IMR-90 (cell line): Measurements from ENCODE around the gene PEX5. TPM values are rescaled to one million over a fixed set of nuclear protein-coding genes. Genes with fewer than 3 reads are reported as not detected.

Experiments used
- ATAC-seq: fragments of 200-7000 bp; cut with Tn5 transposase; 2 replicates; pipeline ENCODE4 v1.9.1; 2020; ENCODE audit warnings: low read depth, mild to moderate bottlenecking, moderate library complexity
- BruUV-seq: library from RNA; stranded (reverse); fragments of 400-500 nt; replicated peaks from 2 replicates; lab custom pipeline; 2021; lab: Mats Ljungman, UMichigan
- CTCF ChIA-PET: fragments of 300-600 bp; formaldehyde crosslinking; extraction: SDS; loops from one replicate; lab custom pipeline; 2021; ENCODE audit warnings: antibody characterized with exemption; lab: Yijun Ruan, JAX
- POLR2A ChIA-PET: fragments of 300-600 bp; sonication (Branson Sonifier 250); formaldehyde crosslinking; loops from one replicate; lab custom pipeline; 2022; ENCODE audit warnings: antibody characterized with exemption; ENCODE audit not compliant: unreplicated experiment; lab: Charles Lee
- DNase-seq: peaks from one replicate; pipeline ENCODE4 v3.0.0; 2013
- H2AFZ ChIP-seq: replicated peaks from 2 replicates; pipeline ENCODE3; 2013; ENCODE audit warnings: low read length, mild to moderate bottlenecking; ENCODE audit not compliant: poor library complexity
- H2AK5ac ChIP-seq: 2 replicates; pipeline ENCODE4 v1.6.1; 2013; ENCODE audit warnings: low read depth, low read length, inconsistent platforms
- H2AK9ac ChIP-seq: replicated peaks from 2 replicates; pipeline ENCODE3; 2013; ENCODE audit warnings: mild to moderate bottlenecking, low read depth, low read length, moderate library complexity; ENCODE audit not compliant: poor library complexity
- H2BK120ac ChIP-seq: 2 replicates; pipeline ENCODE4 v1.6.1; 2013; ENCODE audit warnings: low read depth, low read length, inconsistent platforms
- H2BK15ac ChIP-seq: 3 replicates; pipeline ENCODE4 v1.6.1; 2013; ENCODE audit warnings: low read depth, low read length, inconsistent platforms
- H2BK20ac ChIP-seq: 2 replicates; pipeline ENCODE4 v1.6.1; 2013; ENCODE audit warnings: low read depth, mild to moderate bottlenecking, inconsistent platforms, low read length, moderate library complexity
- H2BK5ac ChIP-seq: 2 replicates; pipeline ENCODE4 v1.6.1; 2013; ENCODE audit warnings: mild to moderate bottlenecking, low read depth, low read length, inconsistent platforms; ENCODE audit not compliant: poor library complexity, severe bottlenecking
- H3K14ac ChIP-seq: replicated peaks from 2 replicates; pipeline ENCODE4 v1.6.1; 2013; ENCODE audit warnings: low read depth, low read length, inconsistent platforms
- H3K18ac ChIP-seq: 2 replicates; pipeline ENCODE4 v1.6.1; 2013; ENCODE audit warnings: low read depth, low read length, control low read depth
- H3K23ac ChIP-seq: 2 replicates; pipeline ENCODE4 v1.6.1; 2013; ENCODE audit warnings: low read depth, low read length, inconsistent platforms
- H3K27ac ChIP-seq: 2 replicates; pipeline ENCODE4 v1.5.1; 2013; ENCODE audit warnings: mild to moderate bottlenecking, control low read depth, low read length; ENCODE audit not compliant: insufficient read depth
- H3K27me3 ChIP-seq: 2 replicates; pipeline ENCODE4 v1.6.1; 2013; ENCODE audit warnings: low read length; ENCODE audit not compliant: control insufficient read depth, insufficient read depth
- H3K36me3 ChIP-seq: 2 replicates; pipeline ENCODE4 v1.6.1; 2013; ENCODE audit warnings: low read length, mixed read lengths; ENCODE audit not compliant: control insufficient read depth, insufficient read depth
- H3K4ac ChIP-seq: 2 replicates; pipeline ENCODE4 v1.6.1; 2013; ENCODE audit warnings: low read depth, low read length, inconsistent platforms
- H3K4me1 ChIP-seq: 2 replicates; pipeline ENCODE4 v1.6.1; 2013; ENCODE audit warnings: low read length, mixed read lengths; ENCODE audit not compliant: control insufficient read depth, insufficient read depth
- H3K4me2 ChIP-seq: 2 replicates; pipeline ENCODE4 v1.6.1; 2013; ENCODE audit warnings: low read depth, mild to moderate bottlenecking, control low read depth, low read length, moderate library complexity
- H3K4me3 ChIP-seq: 2 replicates; pipeline ENCODE4 v1.5.1; 2013; ENCODE audit warnings: low read depth, mild to moderate bottlenecking, control low read depth, low read length, moderate library complexity; ENCODE audit not compliant: insufficient read depth
- H3K56ac ChIP-seq: 2 replicates; pipeline ENCODE4 v1.6.1; 2013; ENCODE audit warnings: low read length, inconsistent platforms; ENCODE audit not compliant: insufficient read depth; ENCODE audit errors: extremely low read depth
- H3K79me1 ChIP-seq, 2 experiments: 2 replicates each; pipeline ENCODE4 v1.6.1; 2013; ENCODE audit warnings: low read length in 2 of 2, inconsistent platforms in 1 of 2, low read depth in 1 of 2
- H3K9ac ChIP-seq: 2 replicates; pipeline ENCODE4 v1.6.1; 2013; ENCODE audit warnings: low read depth, low read length, control low read depth
- H3K9me1 ChIP-seq: 2 replicates; pipeline ENCODE4 v1.6.1; 2013; ENCODE audit warnings: low read length, inconsistent platforms; ENCODE audit not compliant: insufficient read depth
- H3K9me3 ChIP-seq: 2 replicates; pipeline ENCODE4 v1.6.1; 2013; ENCODE audit warnings: low read length; ENCODE audit not compliant: control insufficient read depth, insufficient read depth
- H4K20me1 ChIP-seq: 2 replicates; pipeline ENCODE4 v1.6.1; 2013; ENCODE audit warnings: low read length, inconsistent platforms; ENCODE audit not compliant: insufficient read depth
- H4K5ac ChIP-seq: 2 replicates; pipeline ENCODE4 v1.6.1; 2013; ENCODE audit warnings: mild to moderate bottlenecking, low read depth, low read length, control low read depth
- H4K8ac ChIP-seq, 2 experiments: 2 replicates each; pipeline ENCODE4 v1.6.1; 2013; ENCODE audit warnings: low read depth in 2 of 2, low read length in 2 of 2, control low read depth in 1 of 2, inconsistent platforms in 1 of 2
- H4K91ac ChIP-seq: 2 replicates; pipeline ENCODE4 v1.6.1; 2013; ENCODE audit warnings: low read depth, low read length, inconsistent platforms; ENCODE audit not compliant: insufficient read depth
- CEBPB ChIP-seq: IDR thresholded peaks from 2 replicates; pipeline ENCODE4 v1.6.1; 2012; ENCODE audit warnings: low read depth, low read length, improper control_type of control experiment
- CTCF ChIP-seq: conservative IDR thresholded peaks from 2 replicates; pipeline ENCODE4 v1.5.1; 2012; ENCODE audit warnings: mild to moderate bottlenecking, low read depth, low read length, improper control_type of control experiment
- ELK1 ChIP-seq: fragments of 150-350 bp; IDR thresholded peaks from 2 replicates; pipeline ENCODE4 v1.6.1; 2016; ENCODE audit warnings: low read depth, mild to moderate bottlenecking, low read length, moderate library complexity, borderline replicate concordance
- FOS ChIP-seq: fragments of 150-350 bp; IDR thresholded peaks from 2 replicates; pipeline ENCODE4 v1.6.1; 2016; ENCODE audit warnings: low read depth, low read length
- MAFK ChIP-seq: IDR thresholded peaks from 2 replicates; pipeline ENCODE4 v1.6.1; 2012; ENCODE audit warnings: low read depth, low read length, improper control_type of control experiment
- MAZ ChIP-seq: IDR thresholded peaks from 2 replicates; pipeline ENCODE4 v1.6.1; 2012; ENCODE audit warnings: low read depth, mild to moderate bottlenecking, low read length, improper control_type of control experiment, moderate library complexity, borderline replicate concordance
- NFE2L2 ChIP-seq: fragments of 150-350 bp; IDR thresholded peaks from 2 replicates; pipeline ENCODE4 v1.6.1; 2016; ENCODE audit warnings: low read depth, mild to moderate bottlenecking, low read length
- RAD21 ChIP-seq: IDR thresholded peaks from 2 replicates; pipeline ENCODE4 v1.6.1; 2012; ENCODE audit warnings: low read length, improper control_type of control experiment
- RFX5 ChIP-seq: IDR thresholded peaks from 2 replicates; pipeline ENCODE4 v1.8.0; 2012; ENCODE audit warnings: low read depth, mild to moderate bottlenecking, low read length, moderate library complexity
- USF2 ChIP-seq: fragments of 150-350 bp; IDR thresholded peaks from 2 replicates; pipeline ENCODE4 v1.6.1; 2017; ENCODE audit warnings: mild to moderate bottlenecking, antibody characterized with exemption, low read length, low read depth
- WGBS, 2 experiments: methylation state at CpG; one replicate each; pipeline versions ENCODE4 v1.1.5 to v1.1.7; 2013; ENCODE audit warnings: missing lambda C conversion rate in 2 of 2; ENCODE audit not compliant: insufficient read length in 1 of 2; ENCODE audit errors: extremely low coverage in 2 of 2; 5-methylcytosine and 5-hydroxymethylcytosine counted together
- dilution Hi-C: fragments of 300-500 bp; cut with HindIII; formaldehyde crosslinking; loops from one replicate; pipeline ENCODE4 v1.14.3; 2018; ENCODE audit warnings: low sequenced_read_pairs; ENCODE audit not compliant: unreplicated experiment
- in situ Hi-C: fragments of 300-500 bp; cut with MboI; formaldehyde crosslinking; loops from 3 replicates; pipeline ENCODE4 v1.14.3; 2019; ENCODE audit warnings: low sequenced_read_pairs, inconsistent platforms, mixed read lengths
- intact Hi-C: fragments of 100-400 bp; cut with micrococcal nuclease; formaldehyde crosslinking; loops from 2 replicates; pipeline ENCODE4 v1.10.0; 2022
- polyA plus RNA-seq, 3 experiments: library from polyadenylated mRNA; depleted of rRNA; stranded (reverse); fragments of >200 nt; gene quantifications; 2 replicates each; pipeline ENCODE4 v1.2.3, GENCODE V29; 2012; ENCODE audit warnings: low replicate concordance in 1 of 3
- total RNA-seq: library from RNA; depleted of rRNA; stranded (reverse); fragments of >200 nt; gene quantifications from 2 replicates; pipeline ENCODE4 v1.2.3, GENCODE V29; 2012

Gene PEX5
- total and polyA plus RNA-seq, 2 of the 4 experiments (the other 2 are of a cell fraction) = 14.4 to 18.3 TPM

- no peaks in the 10 kb centered on the region for H3K4me1 ChIP-seq
- no peak overlapping the region for H2AFZ ChIP-seq
- ChIA-PET CTCF (no interaction called here), POLR2A (no interaction called here)
- no peaks in the 10 kb centered on the region for H3K79me1 ChIP-seq
- no peak overlapping the region for H3K4me2 ChIP-seq
- no peak overlapping the region for H3K18ac ChIP-seq
- H2BK120ac ChIP-seq = no peak overlapping the region
- H2BK5ac ChIP-seq = no peak overlapping the region
- dilution Hi-C loops (no loop called here), in situ Hi-C loops (no loop called here), intact Hi-C loops (no loop called here)
- no peaks in the 10 kb centered on the region for H4K20me1 ChIP-seq
- H2BK20ac ChIP-seq = no peak overlapping the region
- H2AK9ac ChIP-seq = no peak overlapping the region
- H3K9me1 ChIP-seq = no peaks in the 10 kb centered on the region
- no TSS peak for BruUV-seq
- no peak overlapping the region for H3K56ac ChIP-seq
- no peak overlapping the region for H3K4me3 ChIP-seq
- H3K4ac ChIP-seq = no peak overlapping the region
- ATAC-seq (no peak), DNase-seq (no peak)
- no peak overlapping the region for H3K23ac ChIP-seq
- no peak overlapping the region for H4K8ac ChIP-seq
- no peak overlapping the region for H4K91ac ChIP-seq
- TF ChIP-seq MAZ = no peak
- no peak for TF ChIP-seq USF2
- no peak for TF ChIP-seq MAFK
- no peak for TF ChIP-seq CTCF
- TF ChIP-seq NFE2L2 = no peak
- TF ChIP-seq ELK1 = no peak
- TF ChIP-seq FOS = no peak
- no peak for TF ChIP-seq CEBPB
- no peak for TF ChIP-seq RAD21
- TF ChIP-seq RFX5 = no peak
- no peaks in the 10 kb centered on the region for H3K27me3 ChIP-seq
- no peak overlapping the region for H4K5ac ChIP-seq
- H2AK5ac ChIP-seq = no peak overlapping the region
- H3K9ac ChIP-seq = no peak overlapping the region
- H2BK15ac ChIP-seq = no peak overlapping the region
- no peak overlapping the region for H3K27ac ChIP-seq
- H3K36me3 ChIP-seq = peaks cover 29% of the 10 kb centered on the region
- H3K9me3 ChIP-seq = no peaks in the 10 kb centered on the region
- no peak overlapping the region for H3K14ac ChIP-seq
- WGBS, 2 experiments = no CpG with 5 or more reads among the region's 4 CpGs
Measured at GRCh38 chr12:7203109-7203508, 13.6 kb downstream of the PEX5 start.
